ENCODE results near the gene PJA2.

Gene PJA2

GRCh38 chr5:109305352-109305751 is 104.4 kb downstream of the PJA2 start:
- H3K27ac ChIP-seq = no peak overlapping the region
- no peak for TF ChIP-seq CTCF (conservative IDR thresholded peaks at IDR 0.05)
- TF ChIP-seq ZFX (IDR thresholded peaks at IDR 0.05) = no peak

- no peak for TF ChIP-seq CTCF (conservative IDR thresholded peaks at IDR 0.05)
Measured at GRCh38 chr5:109304309-109304708, 105.5 kb downstream of the PJA2 start.

GRCh38 chr5:109300367-109300766 is 109.4 kb downstream of the PJA2 start:
- no peak for TF ChIP-seq CTCF (conservative IDR thresholded peaks at IDR 0.05)
- no peak for TF ChIP-seq ZFX (IDR thresholded peaks at IDR 0.05)
- no peak overlapping the region for H3K27ac ChIP-seq

More at GRCh38 chr5:109304309-109304708, 105.5 kb downstream of the PJA2 start:
- H3K27ac ChIP-seq = no peak overlapping the region

- TF ChIP-seq ZFX (IDR thresholded peaks at IDR 0.05) (no peak), CTCF (conservative IDR thresholded peaks at IDR 0.05) (no peak)
- H3K27ac ChIP-seq = no peak overlapping the region
Measured at GRCh38 chr5:109299557-109299956, 110.2 kb downstream of the PJA2 start.

- TF ChIP-seq ZFX (IDR thresholded peaks at IDR 0.05) = no peak
- TF ChIP-seq CTCF (conservative IDR thresholded peaks at IDR 0.05) = no peak
- H3K27ac ChIP-seq = no peak overlapping the region
Measured at GRCh38 chr5:109298794-109299193, 111.0 kb downstream of the PJA2 start.

- H3K27ac ChIP-seq = no peak overlapping the region
- TF ChIP-seq CTCF (conservative IDR thresholded peaks at IDR 0.05) (no peak), ZFX (IDR thresholded peaks at IDR 0.05) (no peak)
Measured at GRCh38 chr5:109297900-109298299, 111.9 kb downstream of the PJA2 start.

- TF ChIP-seq CTCF (conservative IDR thresholded peaks at IDR 0.05) (no peak), ZFX (IDR thresholded peaks at IDR 0.05) (no peak)
- H3K27ac ChIP-seq = no peak overlapping the region
Measured at GRCh38 chr5:109291090-109291489, 118.7 kb downstream of the PJA2 start.

All from C4-2B (cell line).